ENCODE data around the gene CD1C.

DNA sequence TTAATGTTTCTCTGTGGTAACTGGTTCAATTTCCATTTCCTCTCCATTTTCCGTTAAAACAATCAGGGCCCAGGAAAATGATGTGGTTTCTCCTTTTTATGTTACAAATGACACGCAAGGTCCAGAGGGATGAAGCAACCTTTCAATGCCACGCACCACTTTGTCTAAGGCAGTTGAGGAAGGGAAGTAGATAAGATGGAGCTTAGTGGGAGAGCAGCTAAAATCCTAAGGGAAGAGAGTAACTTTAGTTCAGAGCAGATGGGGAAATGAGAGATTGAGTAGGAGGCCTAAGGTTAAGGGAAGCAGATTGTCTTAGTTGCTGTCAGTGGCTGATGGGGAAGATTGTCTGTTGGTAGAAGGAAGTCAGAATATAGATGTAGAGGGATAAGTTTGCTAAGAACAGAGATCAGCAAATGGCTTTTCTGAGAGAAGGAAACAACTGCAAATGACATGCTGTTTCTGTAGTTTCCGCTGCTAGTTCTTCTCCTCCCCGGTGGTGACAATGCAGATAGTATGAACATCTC, 660 bp downstream of the CD1C start:
- TF ChIP-seq TAF1 (IDR thresholded peaks at IDR 0.05; ENCODE audit: low read depth) = no peak
- TF ChIP-seq, protein P1, sequence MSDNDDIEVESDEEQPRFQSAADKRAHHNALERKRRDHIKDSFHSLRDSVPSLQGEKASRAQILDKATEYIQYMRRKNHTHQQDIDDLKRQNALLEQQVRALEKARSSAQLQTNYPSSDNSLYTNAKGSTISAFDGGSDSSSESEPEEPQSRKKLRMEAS (IDR thresholded peaks at IDR 0.05) = no peak
- no peak for TF ChIP-seq CEBPB (IDR thresholded peaks at IDR 0.05)
- TF ChIP-seq NFIC (IDR thresholded peaks at IDR 0.05) = no peak
- TF ChIP-seq, protein P2, sequence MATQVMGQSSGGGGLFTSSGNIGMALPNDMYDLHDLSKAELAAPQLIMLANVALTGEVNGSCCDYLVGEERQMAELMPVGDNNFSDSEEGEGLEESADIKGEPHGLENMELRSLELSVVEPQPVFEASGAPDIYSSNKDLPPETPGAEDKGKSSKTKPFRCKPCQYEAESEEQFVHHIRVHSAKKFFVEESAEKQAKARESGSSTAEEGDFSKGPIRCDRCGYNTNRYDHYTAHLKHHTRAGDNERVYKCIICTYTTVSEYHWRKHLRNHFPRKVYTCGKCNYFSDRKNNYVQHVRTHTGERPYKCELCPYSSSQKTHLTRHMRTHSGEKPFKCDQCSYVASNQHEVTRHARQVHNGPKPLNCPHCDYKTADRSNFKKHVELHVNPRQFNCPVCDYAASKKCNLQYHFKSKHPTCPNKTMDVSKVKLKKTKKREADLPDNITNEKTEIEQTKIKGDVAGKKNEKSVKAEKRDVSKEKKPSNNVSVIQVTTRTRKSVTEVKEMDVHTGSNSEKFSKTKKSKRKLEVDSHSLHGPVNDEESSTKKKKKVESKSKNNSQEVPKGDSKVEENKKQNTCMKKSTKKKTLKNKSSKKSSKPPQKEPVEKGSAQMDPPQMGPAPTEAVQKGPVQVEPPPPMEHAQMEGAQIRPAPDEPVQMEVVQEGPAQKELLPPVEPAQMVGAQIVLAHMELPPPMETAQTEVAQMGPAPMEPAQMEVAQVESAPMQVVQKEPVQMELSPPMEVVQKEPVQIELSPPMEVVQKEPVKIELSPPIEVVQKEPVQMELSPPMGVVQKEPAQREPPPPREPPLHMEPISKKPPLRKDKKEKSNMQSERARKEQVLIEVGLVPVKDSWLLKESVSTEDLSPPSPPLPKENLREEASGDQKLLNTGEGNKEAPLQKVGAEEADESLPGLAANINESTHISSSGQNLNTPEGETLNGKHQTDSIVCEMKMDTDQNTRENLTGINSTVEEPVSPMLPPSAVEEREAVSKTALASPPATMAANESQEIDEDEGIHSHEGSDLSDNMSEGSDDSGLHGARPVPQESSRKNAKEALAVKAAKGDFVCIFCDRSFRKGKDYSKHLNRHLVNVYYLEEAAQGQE (IDR thresholded peaks at IDR 0.05; ENCODE audit: low read depth) = no peak
- no peak for TF ChIP-seq EGR1 (IDR thresholded peaks at IDR 0.05)
- no peak for TF ChIP-seq TCF12 (IDR thresholded peaks at IDR 0.05; ENCODE audit: low read depth)
- TF ChIP-seq ZBTB7A (IDR thresholded peaks at IDR 0.05; ENCODE audit: low read depth) = no peak
- no peak for TF ChIP-seq TEAD4 (IDR thresholded peaks at IDR 0.05)
- TF ChIP-seq RAD21 (IDR thresholded peaks at IDR 0.05; ENCODE audit: low read depth) = no peak
